ENCODE measurements around the gene TNPO3. TPM values are rescaled to one million over a fixed set of nuclear protein-coding genes. Genes with fewer than 3 reads are reported as not detected.

The TNPO3 gene
- 10 to 100 TPM; 21.6 to 37.7 (median 33.0) TPM for total RNA-seq

DNA sequence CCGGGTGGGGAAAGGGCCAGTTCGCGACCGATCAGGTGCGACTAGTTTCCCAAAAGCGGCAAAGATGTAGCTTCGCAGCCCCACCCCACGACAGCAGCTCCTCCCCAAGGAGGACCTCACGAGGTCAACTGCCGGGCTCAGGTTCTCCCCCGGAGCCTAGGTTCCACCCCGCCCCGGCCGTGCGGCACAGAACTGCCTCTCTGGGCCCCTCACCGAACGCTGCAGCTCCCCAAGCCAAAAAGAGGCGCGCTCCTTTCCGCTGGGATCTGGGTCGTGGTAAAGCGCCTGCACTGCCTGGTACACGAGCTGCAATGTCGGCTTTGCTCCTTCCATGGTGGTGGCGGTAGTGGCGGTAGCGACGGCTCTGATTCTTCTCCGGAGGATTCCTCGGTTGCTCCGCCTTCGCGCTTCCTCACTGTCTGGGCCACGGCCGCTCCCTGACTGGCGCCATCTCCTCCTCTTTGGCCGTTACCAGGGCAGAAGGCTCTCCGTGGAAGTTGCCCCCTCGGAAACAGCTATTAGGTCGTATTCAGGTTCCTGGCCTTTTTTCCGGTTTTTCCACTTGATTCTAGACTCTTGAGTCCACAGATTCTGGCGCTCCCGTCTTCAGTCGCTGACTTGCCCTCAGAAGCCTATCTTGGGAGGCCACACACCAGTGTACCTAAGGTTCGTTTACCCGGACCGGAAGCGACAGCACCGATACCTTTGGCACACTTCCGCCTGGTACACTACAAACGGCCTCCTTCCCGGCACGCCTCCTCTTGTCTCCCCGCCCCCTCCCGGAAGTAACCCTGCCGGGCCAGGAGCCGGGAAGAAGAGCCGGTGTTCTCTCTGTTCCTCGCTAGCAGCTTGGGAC lies at the start of gene TNPO3:
Gene TNPO3, minus strand, starts transcription at position 674 of the 856 bp plus-strand sequence. Its CDS starts 341 bp downstream, at position 333.
- peak; percentile 98 for ATAC-seq (ENCODE audit: low FRiP score in 2 of 2)
- Histone ChIP-seq H3K4me3 (peak within 1 kb of the TSS; percentile 73 to 93 (median 88)), H3K36me3 (peaks cover 0 to 3% (median 0%) of the 10 kb centered on the region in 4 donors), H3K27ac (peak within 1 kb of the TSS; percentile 93 to 97 (median 95)), H3K9me3 (no peaks in the 10 kb centered on the region), H3K4me1 (peaks cover 19 to 39% (median 24%) of the 10 kb centered on the region in 4 donors), H3K27me3 (no peaks in the 10 kb centered on the region)
- TF ChIP-seq CTCF (IDR thresholded peaks at IDR 0.05) (peak in 2 of 6 experiments; percentile 12 to 13), POLR2A (IDR thresholded peaks at IDR 0.05) (peak in 3 of 4 donors; percentile 76 to 92 (median 82)), POLR2AphosphoS5 (IDR thresholded peaks at IDR 0.05) (peak; percentile 78 to 91), EP300 (IDR thresholded peaks at IDR 0.05) (no peak)
- WGBS, 2 donors: 0 to 2% methylated on average over 28 to 55 of the region's 59 CpGs
- DNase-seq: peak; percentile 94

DNA sequence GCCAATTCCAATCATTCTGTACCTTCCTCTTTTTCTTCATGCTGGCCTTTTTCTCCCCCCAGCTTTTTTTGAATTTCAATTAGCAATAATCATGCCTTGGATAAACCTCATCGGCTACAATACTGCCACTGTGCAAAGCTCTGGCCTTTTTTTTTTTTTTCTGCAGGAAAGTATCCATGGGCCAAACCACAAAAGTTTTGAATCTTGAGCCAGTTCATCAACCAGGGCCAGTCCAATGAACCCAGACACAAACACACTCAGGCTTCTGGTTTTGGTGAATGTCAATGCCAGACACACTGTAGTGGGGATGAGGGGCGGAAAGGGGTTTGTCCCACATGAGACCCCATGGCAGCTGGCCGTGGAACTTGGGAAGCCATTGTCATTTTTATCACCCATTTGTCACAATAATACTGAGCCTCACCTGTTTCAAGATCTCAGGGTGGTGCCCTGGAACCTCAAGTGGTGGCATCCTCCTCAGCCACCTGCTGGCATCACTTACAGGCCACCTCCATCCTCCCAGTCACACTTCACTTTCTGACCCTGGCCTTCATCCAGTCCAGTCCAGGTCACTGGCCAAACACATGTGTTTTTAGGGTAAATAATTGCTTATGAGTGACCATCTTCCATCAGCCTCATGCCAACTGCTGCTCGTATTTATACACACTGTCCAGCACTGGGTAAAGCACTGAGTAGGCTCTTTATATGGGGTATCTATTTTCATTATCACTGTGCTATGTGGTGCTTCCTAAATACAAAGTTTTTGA lies 48.8 kb upstream of the TNPO3 start:
- TF ChIP-seq EP300 (IDR thresholded peaks at IDR 0.05): no peak
- TF ChIP-seq POLR2AphosphoS5 (IDR thresholded peaks at IDR 0.05): no peak
- no peak for TF ChIP-seq POLR2A (IDR thresholded peaks at IDR 0.05)
- no peak for TF ChIP-seq CTCF (IDR thresholded peaks at IDR 0.05)
- H3K27ac ChIP-seq: no peak overlapping the region
- 83 to 99% methylated on average over 4 of the region's 4 CpGs for WGBS, 2 donors

DNA sequence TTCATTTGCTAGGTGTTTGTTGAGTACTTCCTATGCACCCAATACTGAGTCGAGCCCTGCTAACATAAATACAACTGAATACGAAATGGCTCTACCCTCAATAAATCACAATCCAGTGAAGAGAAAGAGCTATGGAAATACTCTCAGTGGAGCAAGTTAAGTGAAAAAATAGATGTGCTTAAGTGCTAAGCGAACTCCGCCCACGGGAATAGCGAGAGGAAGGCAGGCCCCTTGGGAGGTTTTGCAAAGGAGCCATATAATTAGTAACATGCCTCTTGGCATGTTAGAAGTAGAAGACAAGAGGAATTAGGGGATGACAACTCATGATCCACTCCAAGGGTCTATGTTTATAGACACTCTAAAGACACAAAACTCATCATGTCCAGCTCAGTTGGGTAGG lies 46.8 kb upstream of the TNPO3 start:
- Histone ChIP-seq H3K4me1 (no peaks in the 10 kb centered on the region), H3K27ac (no peak overlapping the region), H3K4me3 (no peak overlapping the region), H3K9me3 (no peaks in the 10 kb centered on the region), H3K27me3 (no peaks in the 10 kb centered on the region), H3K36me3 (no peaks in the 10 kb centered on the region)
- TF ChIP-seq POLR2AphosphoS5 (IDR thresholded peaks at IDR 0.05) (no peak), POLR2A (IDR thresholded peaks at IDR 0.05) (no peak), CTCF (IDR thresholded peaks at IDR 0.05) (no peak), EP300 (IDR thresholded peaks at IDR 0.05) (no peak)
- 87 to 89% methylated on average over 6 of the region's 6 CpGs for WGBS, 2 donors
- ATAC-seq (ENCODE audit: low FRiP score in 2 of 2) (no peak), DNase-seq (no peak)

More for the DNA sequence above, 48.8 kb upstream of the TNPO3 start:
- Histone ChIP-seq H3K36me3 (no peaks in the 10 kb centered on the region), H3K4me3 (no peak overlapping the region), H3K27me3 (no peaks in the 10 kb centered on the region), H3K9me3 (no peaks in the 10 kb centered on the region), H3K4me1 (no peaks in the 10 kb centered on the region)
- DNase-seq: no peak
- no peak for ATAC-seq (ENCODE audit: low FRiP score in 2 of 2)

GRCh38 chr7:129100827-129101166 lies 45.9 kb upstream of the TNPO3 start:
- Histone ChIP-seq H3K27me3 (no peaks in the 10 kb centered on the region), H3K4me3 (no peak overlapping the region), H3K36me3 (no peaks in the 10 kb centered on the region), H3K4me1 (no peaks in the 10 kb centered on the region), H3K9me3 (no peaks in the 10 kb centered on the region), H3K27ac (no peak overlapping the region)
- no peak for TF ChIP-seq POLR2A (IDR thresholded peaks at IDR 0.05)
- no peak for TF ChIP-seq EP300 (IDR thresholded peaks at IDR 0.05)
- no peak for TF ChIP-seq POLR2AphosphoS5 (IDR thresholded peaks at IDR 0.05)
- DNase-seq (no peak), ATAC-seq (ENCODE audit: low FRiP score in 2 of 2) (no peak)
- 42 to 49% methylated on average over 2 of the region's 2 CpGs for WGBS, 2 donors

GRCh38 chr7:129098409-129099084 lies 43.6 kb upstream of the TNPO3 start:
- Histone ChIP-seq H3K27ac (no peak overlapping the region), H3K4me3 (no peak overlapping the region), H3K9me3 (no peaks in the 10 kb centered on the region), H3K4me1 (no peaks in the 10 kb centered on the region), H3K27me3 (no peaks in the 10 kb centered on the region), H3K36me3 (no peaks in the 10 kb centered on the region)
- no peak for ATAC-seq (ENCODE audit: low FRiP score in 2 of 2)
- 56 to 81% methylated on average over 8 of the region's 8 CpGs for WGBS, 2 donors
- no peak for TF ChIP-seq EP300 (IDR thresholded peaks at IDR 0.05)
- no peak for TF ChIP-seq POLR2AphosphoS5 (IDR thresholded peaks at IDR 0.05)
- no peak for TF ChIP-seq CTCF (IDR thresholded peaks at IDR 0.05)
- no peak for TF ChIP-seq POLR2A (IDR thresholded peaks at IDR 0.05)
- no peak for DNase-seq

Measured in upper lobe of left lung (tissue), 6 donors.